Prostate gland (tissue), 2 donors: Measurements from ENCODE around the gene DYNC1LI1. TPM values are rescaled to one million over a fixed set of nuclear protein-coding genes. Genes with fewer than 3 reads are reported as not detected.

Experiments
- DNase-seq: peaks from one replicate; pipeline ENCODE4 v3.0.0-alpha.2; 2019; ENCODE audit warnings: low spot score
- H3K27ac ChIP-seq, 2 donors: fragments of 200-600 bp; sonication (generic); 2 replicates each; pipeline ENCODE4 v1.5.1; 2017 to 2019
- H3K27me3 ChIP-seq: fragments of 200-600 bp; sonication (generic); replicated peaks from 2 replicates; pipeline ENCODE4 v1.5.1; 2019; ENCODE audit not compliant: insufficient read depth
- H3K36me3 ChIP-seq, 2 donors: fragments of 200-600 bp; sonication (generic); 1 replicate in 1 of 2; 2 replicates in 1 of 2; pipeline versions ENCODE4 v1.5.1 to v1.8.1; 2017 to 2019
- H3K4me1 ChIP-seq: fragments of 200-600 bp; sonication (generic); replicated peaks from 2 replicates; pipeline ENCODE4 v1.5.1; 2019
- H3K4me3 ChIP-seq, 2 donors: fragments of 200-600 bp; sonication (generic); 2 replicates each; pipeline ENCODE4 v1.5.1; 2017 to 2019
- H3K9me3 ChIP-seq: fragments of 200-600 bp; sonication (generic); 2 replicates; pipeline ENCODE4 v1.5.1; 2017
- CTCF ChIP-seq, 4 experiments: fragments of 200-600 bp in 2 of 4; fragments of 450-650 bp in 2 of 4; sonication (generic) in 2 of 4; IDR thresholded peaks; 1 replicate in 3 of 4; 2 replicates in 1 of 4; pipeline ENCODE4 v1.5.1; 2016 to 2019; ENCODE audit warnings: antibody characterized with exemption in 4 of 4, mild to moderate bottlenecking in 2 of 4, moderate library complexity in 2 of 4
- POLR2A ChIP-seq: fragments of 450-650 bp; IDR thresholded peaks from one replicate; pipeline ENCODE4 v1.6.1; 2016; ENCODE audit warnings: antibody characterized with exemption, mild to moderate bottlenecking
- POLR2AphosphoS5 ChIP-seq: sonication (generic); formaldehyde crosslinking; IDR thresholded peaks from one replicate; pipeline ENCODE4 v1.6.1; 2017; ENCODE audit warnings: antibody characterized with exemption
- WGBS: methylation state at CpG from one replicate; pipeline ENCODE4 v1.1.5; 2018; 5-methylcytosine and 5-hydroxymethylcytosine counted together
- intact Hi-C: fragments of 100-400 bp; cut with DNase I; formaldehyde crosslinking; loops from one replicate; pipeline ENCODE4 v1.14.2; 2022
- microRNA-seq: library from miRNA; unstranded; fragments of <30 nt; microRNA quantifications from one replicate; pipeline ENCODE4, GENCODE V29; 2016
- small RNA-seq, 2 donors: library from RNA; depleted of rRNA; stranded (forward); fragments of <200 nt; gene quantifications; one replicate each; pipeline ENCODE3, GENCODE V24; 2016
- total RNA-seq, 2 donors: library from RNA; depleted of rRNA; stranded (reverse); fragments of >200 nt; gene quantifications; one replicate each; pipeline ENCODE4 v1.1.0, GENCODE V29; 2016

Gene DYNC1LI1
- total RNA-seq, 2 donors from 2014 or later, result 30.5 to 43.3 TPM

GRCh38 chr3:32483772-32484171 is 86.9 kb downstream of the DYNC1LI1 start:
- TF ChIP-seq POLR2A (no peak), CTCF (IDR thresholded peaks at IDR 0.05) (no peak), POLR2AphosphoS5 (no peak)
- intact Hi-C loops, result no loop called here
- DNase-seq, result no peak
- no peaks in the 10 kb centered on the region for H3K36me3 ChIP-seq
- H3K4me3 ChIP-seq, result no peak overlapping the region
- WGBS, result 33% methylated on average over 1 of the region's 1 CpG
- no peaks in the 10 kb centered on the region for H3K4me1 ChIP-seq
- no peaks in the 10 kb centered on the region for H3K27me3 ChIP-seq
- H3K27ac ChIP-seq, result no peak overlapping the region
- no peaks in the 10 kb centered on the region for H3K9me3 ChIP-seq

- TF ChIP-seq POLR2AphosphoS5 (no peak), CTCF (IDR thresholded peaks at IDR 0.05) (no peak), POLR2A (no peak)
- no peaks in the 10 kb centered on the region for H3K9me3 ChIP-seq
- DNase-seq, result no peak
- H3K27me3 ChIP-seq, result no peaks in the 10 kb centered on the region
- no peaks in the 10 kb centered on the region for H3K4me1 ChIP-seq
- H3K27ac ChIP-seq, result no peak overlapping the region
- H3K4me3 ChIP-seq, result no peak overlapping the region
- intact Hi-C loops, result no loop called here
- H3K36me3 ChIP-seq, result no peaks in the 10 kb centered on the region
- 88% methylated on average over 1 of the region's 1 CpG for WGBS
Measured at GRCh38 chr3:32482693-32483092, 88.0 kb downstream of the DYNC1LI1 start.

GRCh38 chr3:32481791-32482631 is 88.6 kb downstream of the DYNC1LI1 start:
- no peaks in the 10 kb centered on the region for H3K27me3 ChIP-seq
- no peak overlapping the region for H3K4me3 ChIP-seq
- TF ChIP-seq POLR2AphosphoS5, result no peak
- TF ChIP-seq CTCF (IDR thresholded peaks at IDR 0.05), result no peak
- no peak for TF ChIP-seq POLR2A
- no peak for DNase-seq
- WGBS, result 91% methylated on average over 3 of the region's 3 CpGs
- no peak overlapping the region for H3K27ac ChIP-seq
- H3K9me3 ChIP-seq, result no peaks in the 10 kb centered on the region
- intact Hi-C loops, result no loop called here
- no peaks in the 10 kb centered on the region for H3K36me3 ChIP-seq
- no peaks in the 10 kb centered on the region for H3K4me1 ChIP-seq

- intact Hi-C loops, result no loop called here
- no peak for DNase-seq
- H3K4me1 ChIP-seq, result no peaks in the 10 kb centered on the region
- no peak overlapping the region for H3K4me3 ChIP-seq
- no peaks in the 10 kb centered on the region for H3K27me3 ChIP-seq
- H3K9me3 ChIP-seq, result no peaks in the 10 kb centered on the region
- WGBS, result 100% methylated on average over 1 of the region's 1 CpG
- H3K27ac ChIP-seq, result no peak overlapping the region
- H3K36me3 ChIP-seq, result no peaks in the 10 kb centered on the region
- no peak for TF ChIP-seq POLR2A
- TF ChIP-seq POLR2AphosphoS5, result no peak
- no peak for TF ChIP-seq CTCF (IDR thresholded peaks at IDR 0.05)
Measured at GRCh38 chr3:32480604-32481003, 90.1 kb downstream of the DYNC1LI1 start.

Small RNA genes within 50 kb of the gene (microRNA-seq; reads per million reads assigned to microRNA genes)
- not detected for gene MIR548AY

Small RNA genes within 50 kb of the gene (small RNA-seq; reads per million reads assigned to genes)
- 0 reads per million in 2 donors for gene MIR548AY

Other genes starting within 250 kb of the DYNC1LI1 start
- gene CMTM7, start 179.0 kb downstream of the DYNC1LI1 start, total RNA-seq, result 10 to 100 TPM; 15.6 to 33.1 TPM
- gene CMTM6, start 68.0 kb downstream of the DYNC1LI1 start, total RNA-seq, result 100 to 1,000 TPM in 1 of 2 donors, 10 to 100 TPM in 1; 79.8 to 237 TPM
- gene CNOT10, start 114.3 kb upstream of the DYNC1LI1 start, total RNA-seq, result 10 to 100 TPM; 26.1 to 40.0 TPM
- gene TRIM71, start 247.1 kb upstream of the DYNC1LI1 start, total RNA-seq, result 10 to 100 TPM in 1 of 2 donors, not detected in 1; 11.1 TPM